Fibroblast of pulmonary artery (primary cell): ENCODE measurements around the gene CTIF.

Experiments used
- DNase-seq: peaks from one replicate; pipeline ENCODE4 v3.0.0-alpha.2; 2010; ENCODE audit warnings: low read depth
- H3K4me3 ChIP-seq: replicated peaks from 2 replicates; pipeline ENCODE4 v1.5.1; 2011; ENCODE audit warnings: low read depth, mild to moderate bottlenecking, control low read depth, low read length, moderate library complexity
- TF ChIP-seq, protein P1 (sequence below): IDR thresholded peaks from 2 replicates; pipeline ENCODE4 v1.5.1; 2011; ENCODE audit warnings: mild to moderate bottlenecking, control low read depth, low read length, inconsistent platforms; ENCODE audit errors: missing control alignments

Gene CTIF

DNA sequence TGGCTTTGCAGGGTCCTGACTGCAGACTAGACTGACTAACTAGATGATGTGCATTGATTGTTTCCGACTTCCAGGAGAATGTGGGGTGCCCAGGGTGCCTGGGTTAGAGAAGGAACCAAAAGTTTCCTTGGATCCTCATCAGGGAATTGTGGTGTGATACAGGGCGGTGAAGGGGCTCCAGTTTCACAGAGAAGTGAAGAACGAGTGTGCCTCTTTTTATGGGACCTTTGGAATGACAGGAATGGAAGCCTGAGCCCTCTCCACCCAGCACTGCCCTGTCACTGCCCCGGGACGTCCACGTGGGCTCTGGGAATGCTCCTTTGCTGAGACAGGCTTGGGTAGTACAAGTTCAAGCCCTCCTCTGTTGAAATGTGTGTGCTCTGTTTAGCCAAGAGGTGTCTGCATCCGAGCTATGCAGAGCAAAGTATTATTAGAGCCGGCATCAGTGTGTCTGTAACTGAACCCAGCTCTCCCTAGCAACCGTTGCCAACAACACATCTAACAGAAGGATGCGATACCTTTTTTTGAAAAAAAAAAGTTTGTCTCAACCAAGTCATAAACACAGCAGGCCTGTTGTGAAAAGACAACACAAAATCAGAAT is 228.4 kb downstream of the CTIF start:
- peak; percentile 46 for DNase-seq
- TF ChIP-seq, protein P1, sequence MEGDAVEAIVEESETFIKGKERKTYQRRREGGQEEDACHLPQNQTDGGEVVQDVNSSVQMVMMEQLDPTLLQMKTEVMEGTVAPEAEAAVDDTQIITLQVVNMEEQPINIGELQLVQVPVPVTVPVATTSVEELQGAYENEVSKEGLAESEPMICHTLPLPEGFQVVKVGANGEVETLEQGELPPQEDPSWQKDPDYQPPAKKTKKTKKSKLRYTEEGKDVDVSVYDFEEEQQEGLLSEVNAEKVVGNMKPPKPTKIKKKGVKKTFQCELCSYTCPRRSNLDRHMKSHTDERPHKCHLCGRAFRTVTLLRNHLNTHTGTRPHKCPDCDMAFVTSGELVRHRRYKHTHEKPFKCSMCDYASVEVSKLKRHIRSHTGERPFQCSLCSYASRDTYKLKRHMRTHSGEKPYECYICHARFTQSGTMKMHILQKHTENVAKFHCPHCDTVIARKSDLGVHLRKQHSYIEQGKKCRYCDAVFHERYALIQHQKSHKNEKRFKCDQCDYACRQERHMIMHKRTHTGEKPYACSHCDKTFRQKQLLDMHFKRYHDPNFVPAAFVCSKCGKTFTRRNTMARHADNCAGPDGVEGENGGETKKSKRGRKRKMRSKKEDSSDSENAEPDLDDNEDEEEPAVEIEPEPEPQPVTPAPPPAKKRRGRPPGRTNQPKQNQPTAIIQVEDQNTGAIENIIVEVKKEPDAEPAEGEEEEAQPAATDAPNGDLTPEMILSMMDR, result no peak
- no peak overlapping the region for H3K4me3 ChIP-seq

DNA sequence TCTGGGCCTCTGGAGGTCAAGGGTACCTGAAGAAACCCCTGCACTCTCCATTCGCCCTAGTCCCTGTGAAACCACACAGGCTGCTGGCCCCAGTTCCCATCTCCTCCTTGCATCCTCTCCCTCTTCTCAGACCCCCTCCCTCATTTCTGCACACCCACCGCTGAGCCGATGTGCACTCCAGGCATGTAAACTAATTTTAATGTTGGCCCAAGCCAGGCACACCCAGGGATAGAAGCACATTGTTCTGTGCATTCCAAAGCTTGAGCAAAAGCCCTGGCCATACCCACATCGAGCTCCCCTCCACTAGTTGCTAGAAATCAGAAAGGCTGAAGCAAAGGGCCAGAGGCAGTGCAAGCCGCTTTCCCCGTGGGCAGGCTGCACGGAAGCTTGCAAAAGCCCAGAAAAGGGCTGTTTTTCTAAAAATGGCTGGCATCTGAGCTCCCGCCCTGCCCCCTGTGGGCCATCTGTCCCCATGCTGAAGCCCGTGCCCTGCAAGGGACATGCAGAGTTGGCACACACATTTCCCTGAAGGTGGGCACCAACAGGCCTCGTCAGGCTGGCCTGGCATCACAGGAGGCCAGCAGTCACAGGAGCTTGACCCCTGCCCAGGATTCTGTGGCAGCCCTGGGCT is 230.3 kb downstream of the CTIF start:
- H3K4me3 ChIP-seq, result no peak overlapping the region
- no peak for DNase-seq
- TF ChIP-seq, protein P1, result no peak

DNA sequence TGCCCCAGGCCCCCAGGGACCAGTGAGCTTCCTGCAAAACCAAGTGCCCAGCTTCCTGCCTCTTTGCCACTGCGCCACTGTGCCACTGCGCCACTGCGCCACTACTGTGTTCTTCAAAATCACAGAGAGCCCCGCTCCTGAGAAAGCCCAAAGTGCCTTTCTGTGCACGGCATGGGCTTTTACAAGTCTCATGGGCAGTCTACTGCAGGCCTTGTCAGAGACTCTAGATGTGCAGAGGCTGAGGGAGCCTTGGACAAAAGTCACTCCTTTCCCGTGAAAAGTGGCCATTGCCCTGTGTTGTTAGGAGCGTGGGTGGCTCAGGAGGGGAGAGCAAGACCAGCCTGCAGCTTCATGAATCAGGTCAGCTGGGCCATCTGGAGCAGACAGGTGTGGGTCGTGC is 231.4 kb downstream of the CTIF start:
- H3K4me3 ChIP-seq, result no peak overlapping the region
- TF ChIP-seq, protein P1, result no peak
- no peak for DNase-seq

DNA sequence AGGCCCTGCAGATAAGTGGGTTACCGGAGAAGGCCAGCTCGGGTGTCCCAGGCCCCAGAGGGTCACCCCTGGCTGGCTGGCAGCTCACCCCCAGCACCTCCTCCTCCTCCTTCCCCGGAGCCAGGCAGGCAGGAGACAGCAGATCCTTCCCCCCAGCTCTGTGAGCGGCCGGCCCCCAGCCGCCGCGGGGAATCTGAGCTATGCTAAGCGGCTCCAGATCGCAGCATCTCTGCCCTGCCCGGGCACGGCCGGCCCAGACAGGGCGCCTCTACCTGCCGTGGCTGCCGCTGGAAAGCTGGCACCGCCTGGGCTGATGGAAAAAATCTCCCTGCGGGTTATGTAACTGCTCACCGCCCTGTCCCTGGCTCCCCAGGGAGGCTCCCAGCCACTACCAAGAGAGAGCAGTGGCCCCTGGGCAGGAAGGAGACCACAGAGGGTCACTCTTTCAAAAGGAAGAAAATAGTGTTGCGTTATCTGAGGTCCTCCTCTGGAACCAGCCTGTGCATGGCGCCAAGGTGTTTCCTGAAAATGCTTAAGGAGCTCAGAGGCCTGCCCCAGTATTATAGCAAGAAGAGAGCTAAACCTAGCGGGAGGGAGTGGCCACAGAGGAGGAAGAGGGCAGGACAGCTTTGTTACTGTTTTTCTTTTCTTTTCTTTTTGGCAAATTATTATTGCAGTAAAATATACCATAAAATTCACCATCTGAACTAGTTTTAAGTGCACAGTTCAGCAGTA is 233.0 kb downstream of the CTIF start:
- no peak for DNase-seq
- H3K4me3 ChIP-seq, result no peak overlapping the region
- TF ChIP-seq, protein P1, result no peak

DNA sequence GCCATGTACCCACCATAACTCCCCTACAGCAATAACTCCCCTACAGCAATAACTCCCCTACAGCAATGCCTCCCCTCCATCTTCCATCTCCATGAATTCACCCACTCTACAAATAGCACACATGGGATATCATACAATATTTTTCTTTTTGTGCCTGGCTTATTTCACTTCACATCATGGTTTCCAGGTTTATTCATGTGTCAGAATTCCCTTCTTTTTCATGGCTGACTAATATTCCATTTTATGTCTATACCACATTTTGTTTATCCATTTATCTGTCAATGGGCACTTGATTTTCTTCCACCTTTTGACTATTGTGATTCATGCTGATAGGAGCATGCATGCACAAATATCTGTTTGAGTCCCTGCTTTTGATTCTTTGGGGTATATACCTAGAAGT is 233.6 kb downstream of the CTIF start:
- no peak overlapping the region for H3K4me3 ChIP-seq
- TF ChIP-seq, protein P1, result no peak
- no peak for DNase-seq

DNA sequence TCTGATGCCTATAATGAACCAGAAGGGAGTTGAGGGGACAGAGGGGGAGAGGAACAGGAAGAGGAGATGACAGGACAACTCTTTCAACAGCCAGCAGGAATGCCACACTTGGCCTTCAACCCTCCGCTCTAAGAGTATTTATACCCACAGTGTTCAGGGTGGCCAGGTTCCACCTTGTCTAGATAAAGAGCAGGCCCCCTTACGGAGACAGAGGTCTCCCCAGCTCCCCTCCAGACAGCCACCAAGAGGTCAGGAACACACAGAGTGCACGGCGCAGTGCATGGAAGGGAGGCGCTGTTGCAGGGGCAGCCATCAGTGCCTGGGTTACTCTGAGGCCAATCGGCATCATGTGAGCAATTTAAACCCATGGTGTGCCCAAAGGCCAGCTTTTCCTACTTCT is 235.0 kb downstream of the CTIF start:
- TF ChIP-seq, protein P1, result no peak
- no peak overlapping the region for H3K4me3 ChIP-seq
- no peak for DNase-seq
